ENCODE data around the gene EID2.
A peak's percentile ranks its signal among the peaks of the same experiment; 100 is the strongest.

Gene EID2

DNA sequence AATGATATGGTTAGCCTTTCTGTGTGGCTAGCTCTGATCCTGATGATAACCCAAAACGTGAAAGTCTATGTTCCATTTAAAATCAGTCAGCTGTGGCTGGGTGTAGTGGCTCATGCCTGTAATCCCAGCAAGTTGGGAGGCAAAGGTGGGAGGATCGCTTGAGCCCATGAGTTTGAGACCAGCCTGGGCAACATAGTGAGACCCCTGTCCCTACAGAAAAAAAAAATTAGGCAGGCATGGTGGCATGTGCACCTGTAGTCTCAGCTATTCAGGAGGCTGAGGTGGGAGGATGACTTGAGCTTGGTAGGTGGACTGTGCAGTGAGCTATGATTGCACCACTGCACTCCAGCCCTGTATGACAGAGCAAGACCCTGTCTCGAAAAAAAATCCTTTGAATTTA is 6.2 kb downstream of the EID2 start:
- no peak for DNase-seq (ENCODE audit: low read depth, low spot score)

- DNase-seq (ENCODE audit: low read depth, low spot score) = no peak
Observed at GRCh38 chr19:39533003-39533512, 6.9 kb downstream of the EID2 start.

GRCh38 chr19:39532233-39533002 is 7.5 kb downstream of the EID2 start, which contains the start of gene EID2B:
Gene EID2B, minus strand, starts transcription at chr19:39532852. Its CDS starts 50 bp downstream, at chr19:39532802.
- DNase-seq (ENCODE audit: low read depth, low spot score) = peak; percentile 94

GRCh38 chr19:39531834-39532232 is 8.1 kb downstream of the EID2 start:
- no peak for DNase-seq (ENCODE audit: low read depth, low spot score)

DNA sequence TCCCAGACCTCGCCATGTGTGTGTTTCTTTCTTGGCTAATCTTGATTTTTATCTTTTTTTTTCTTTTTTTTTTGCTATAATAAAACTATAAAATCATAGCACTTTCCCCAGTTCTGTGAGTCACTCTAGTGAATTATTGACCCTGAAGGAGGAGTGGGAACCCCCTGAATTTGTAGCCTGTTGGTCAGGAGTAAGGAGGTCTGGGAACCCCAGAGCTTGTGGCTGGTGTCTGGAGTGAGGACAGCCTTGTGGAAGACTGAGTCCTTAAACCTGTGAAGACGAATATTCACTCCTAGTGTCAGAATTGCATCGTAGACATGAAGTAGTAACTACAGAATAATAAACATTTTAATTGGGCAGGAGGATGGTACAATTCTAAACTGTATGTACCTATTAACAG is 14.8 kb downstream of the EID2 start:
- DNase-seq (ENCODE audit: low read depth, low spot score) = no peak

DNA sequence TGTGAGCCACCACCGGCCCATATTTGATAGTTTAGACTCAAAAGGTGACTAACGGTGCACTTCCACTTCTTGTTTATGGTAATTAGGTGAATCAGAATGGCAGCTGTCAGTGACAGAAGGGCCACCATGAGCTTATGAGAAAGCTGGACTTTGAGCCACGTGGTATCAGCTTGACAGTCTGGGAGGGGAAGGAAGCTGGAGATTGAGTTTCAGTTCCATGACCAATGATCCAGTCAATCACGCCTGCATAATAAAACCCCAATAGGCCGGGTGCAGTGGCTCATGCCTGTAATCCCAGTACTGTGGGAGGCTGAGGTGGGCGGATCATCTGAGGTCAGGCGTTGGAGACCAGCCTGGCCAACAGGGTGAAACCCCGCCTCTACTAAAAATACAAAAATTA is 15.5 kb downstream of the EID2 start:
- no peak for DNase-seq (ENCODE audit: low read depth, low spot score)

- no peak for DNase-seq (ENCODE audit: low read depth, low spot score)
Observed at GRCh38 chr19:39520541-39521484, 19.1 kb downstream of the EID2 start.

DNA sequence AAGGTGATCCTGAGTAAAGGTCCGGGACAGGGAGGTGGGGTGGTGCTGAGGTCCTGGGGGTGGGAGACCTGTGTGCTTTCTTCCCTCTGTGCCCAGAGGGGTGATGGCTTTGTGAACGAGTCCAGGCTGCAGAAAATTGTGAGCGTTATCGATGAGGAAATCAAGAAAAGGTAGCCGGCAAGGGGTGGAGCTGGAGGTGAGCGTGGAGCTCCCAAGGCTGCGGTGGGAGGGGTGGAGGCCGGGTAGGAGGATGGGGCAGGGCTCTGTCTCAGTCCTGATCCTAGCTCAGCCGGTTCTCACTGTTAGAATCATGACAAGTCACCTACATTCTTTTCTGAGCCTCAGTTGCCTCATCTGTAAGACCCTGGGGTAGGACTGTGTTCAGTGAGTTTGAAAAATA is 21.0 kb downstream of the EID2 start:
- peak; percentile 72 for DNase-seq (ENCODE audit: low read depth, low spot score)

DNA sequence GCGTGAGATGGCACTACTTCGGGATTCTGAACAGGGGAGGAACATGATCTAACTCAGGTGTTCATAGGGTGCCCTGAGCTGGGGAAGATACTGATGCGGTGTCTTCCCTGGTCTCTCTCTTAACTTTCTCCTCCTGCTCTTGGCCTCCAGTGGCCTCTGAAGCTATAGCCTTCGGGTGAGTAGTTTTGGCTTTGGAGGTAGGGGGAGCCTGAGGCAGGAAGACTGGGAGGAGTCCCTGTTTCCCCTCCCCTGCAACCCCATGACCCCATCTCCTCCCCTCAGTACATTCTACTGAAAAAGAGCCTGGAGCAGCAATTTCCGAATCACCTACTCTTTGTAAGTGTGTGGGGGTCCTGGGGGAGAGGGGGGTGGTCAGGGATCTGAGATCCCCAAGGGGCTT is 21.5 kb downstream of the EID2 start:
- peak; percentile 50 for DNase-seq (ENCODE audit: low read depth, low spot score)

DNA sequence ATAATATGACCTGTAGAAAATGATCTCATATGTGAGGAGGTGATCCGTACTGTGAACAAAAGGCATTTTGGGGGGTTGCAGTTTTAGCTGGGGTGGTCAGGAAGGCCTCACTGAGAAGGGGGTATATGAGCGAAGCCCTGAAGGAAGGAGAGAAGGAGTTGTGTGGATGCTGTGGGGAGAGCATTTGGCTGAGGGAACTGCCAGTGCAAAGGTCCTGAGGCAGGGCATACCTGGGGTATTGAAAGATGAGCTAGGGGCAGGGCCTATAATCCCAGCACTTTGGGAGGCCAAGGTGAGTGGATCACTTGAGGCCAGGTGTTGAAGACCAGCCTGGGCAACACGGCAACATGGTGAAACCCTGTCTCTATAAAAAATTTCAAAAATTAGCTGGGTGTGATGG is 22.5 kb downstream of the EID2 start:
- DNase-seq (ENCODE audit: low read depth, low spot score) = no peak

DNA sequence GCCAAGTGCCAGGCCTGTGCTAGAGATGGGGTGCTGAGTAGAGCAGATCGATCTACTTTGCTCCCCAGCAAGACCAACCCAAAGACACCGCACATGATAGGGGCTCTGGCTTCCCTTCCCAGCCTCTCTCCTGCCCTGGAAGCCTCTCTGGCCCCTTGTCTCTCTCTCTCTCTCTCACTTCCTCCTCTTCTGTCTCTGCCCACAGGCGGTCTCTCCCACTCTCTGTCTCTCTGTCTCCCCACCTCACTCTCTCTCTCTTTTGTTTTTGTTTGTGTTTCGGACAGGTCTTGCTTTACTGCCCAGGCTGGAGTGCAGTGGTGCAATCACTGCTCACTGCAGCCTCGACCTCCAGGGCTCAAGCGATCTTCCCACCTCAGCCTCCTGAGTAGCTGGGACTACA is 23.7 kb downstream of the EID2 start:
- DNase-seq (ENCODE audit: low read depth, low spot score) = no peak

DNA sequence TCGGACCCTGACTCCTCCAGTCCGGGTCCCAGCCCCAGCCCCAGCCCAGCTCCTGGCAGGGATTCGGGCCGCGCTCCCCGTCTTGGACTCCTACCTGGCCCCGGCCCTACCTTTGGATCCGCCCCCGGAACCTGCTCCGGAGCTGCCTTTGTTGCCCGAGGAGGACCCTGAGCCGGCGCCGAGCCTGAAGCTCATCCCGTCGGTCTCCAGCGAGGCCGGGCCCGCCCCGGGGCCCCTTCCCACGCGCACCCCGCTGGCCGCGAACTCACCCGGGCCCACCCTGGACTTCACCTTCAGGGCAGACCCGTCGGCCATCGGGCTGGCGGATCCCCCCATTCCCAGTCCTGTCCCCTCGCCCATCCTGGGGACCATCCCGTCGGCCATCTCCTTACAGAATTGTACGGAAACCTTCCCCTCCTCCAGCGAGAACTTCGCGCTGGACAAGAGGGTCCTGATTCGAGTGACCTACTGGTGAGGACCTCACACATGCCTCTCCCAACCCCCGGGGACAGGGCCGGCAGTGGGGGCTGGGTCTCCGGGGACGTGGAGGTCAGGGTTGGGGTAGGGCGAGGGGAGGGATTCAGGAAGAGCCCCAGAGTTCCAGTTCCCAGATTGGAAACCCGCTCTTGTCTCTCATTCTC is 24.3 kb downstream of the EID2 start:
- no peak for DNase-seq (ENCODE audit: low read depth, low spot score)

- no peak for DNase-seq (ENCODE audit: low read depth, low spot score)
Observed at GRCh38 chr19:39514840-39515550, 25.0 kb downstream of the EID2 start, which contains the start of gene SELENOV. Gene SELENOV, plus strand, starts transcription at chr19:39515139. Its CDS starts 74 bp downstream, at chr19:39515213.

DNA sequence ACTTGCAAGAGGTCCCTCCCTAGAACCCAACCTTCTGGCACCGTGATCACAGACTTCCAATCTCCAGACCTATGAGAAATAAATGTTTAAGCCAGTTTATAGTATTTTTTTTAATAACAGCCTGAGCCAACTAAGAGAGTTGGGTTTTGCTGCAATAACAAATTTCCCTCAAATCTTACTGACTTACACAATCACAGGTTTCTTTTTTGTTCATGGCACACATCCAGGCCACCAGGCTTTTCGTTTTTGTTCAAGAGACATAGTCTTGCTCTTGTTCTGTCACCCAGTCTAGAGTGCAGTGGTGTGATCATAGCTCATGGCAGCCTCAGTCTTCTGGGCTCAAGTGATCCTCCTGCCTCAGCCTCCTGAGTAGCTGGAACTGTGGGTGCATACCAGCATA is 27.0 kb downstream of the EID2 start:
- DNase-seq (ENCODE audit: low read depth, low spot score) = no peak

GRCh38 chr19:39509233-39509632 is 30.7 kb downstream of the EID2 start:
- DNase-seq (ENCODE audit: low read depth, low spot score) = no peak

DNA sequence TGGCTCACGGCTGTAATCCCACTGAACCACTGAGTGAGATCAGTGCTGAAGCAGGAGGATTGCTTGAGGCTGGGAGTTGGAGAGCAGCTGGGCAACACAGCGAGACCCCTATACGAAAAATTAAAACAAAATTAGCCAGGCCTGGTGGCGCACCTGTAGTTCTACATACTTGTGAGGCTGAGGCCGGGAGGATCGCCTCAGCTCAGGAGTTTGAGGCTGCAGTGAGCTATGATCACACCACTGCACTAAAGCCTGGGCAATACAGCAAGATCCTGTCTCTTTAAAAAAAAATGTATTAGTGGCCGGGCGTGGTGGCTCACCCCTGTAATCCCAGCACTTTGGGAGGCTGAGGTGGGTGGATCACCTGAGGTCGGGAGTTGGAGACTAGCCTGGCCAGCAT is 31.3 kb downstream of the EID2 start:
- DNase-seq (ENCODE audit: low read depth, low spot score) = no peak

GRCh38 chr19:39507715-39508364 is 32.1 kb downstream of the EID2 start:
- no peak for DNase-seq (ENCODE audit: low read depth, low spot score)

- peak; percentile 80 for DNase-seq (ENCODE audit: low read depth, low spot score)
Observed at GRCh38 chr19:39506944-39507714, 32.8 kb downstream of the EID2 start.

DNA sequence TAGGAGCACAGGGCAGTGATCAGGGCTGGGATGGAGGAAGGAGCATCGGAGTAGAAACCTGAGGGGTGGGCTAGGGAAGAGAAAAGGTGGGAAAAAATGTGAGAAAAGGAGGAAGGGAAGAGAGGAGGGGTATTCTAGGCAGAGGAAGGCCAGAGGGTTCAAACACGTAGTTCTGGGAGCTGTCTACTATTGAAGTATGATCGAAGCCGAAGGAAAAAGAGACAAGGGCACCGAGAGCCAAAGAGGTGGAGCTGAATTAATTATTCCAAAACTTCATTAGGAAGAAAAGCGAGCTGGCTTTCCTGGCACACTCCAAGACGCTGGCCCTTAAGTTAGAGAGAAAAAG is 33.4 kb downstream of the EID2 start:
- no peak for DNase-seq (ENCODE audit: low read depth, low spot score)
